IMR-90 (cell line): ENCODE data around the gene PARP16. TPM values are rescaled to one million over a fixed set of nuclear protein-coding genes. Genes with fewer than 3 reads are reported as not detected.
A peak's percentile ranks its signal among the peaks of the same experiment; 100 is the strongest.

Source experiments
- ATAC-seq: fragments of 200-7000 bp; cut with Tn5 transposase; 2 replicates; pipeline ENCODE4 v1.9.1; 2020; ENCODE audit warnings: low read depth, mild to moderate bottlenecking, moderate library complexity
- BruUV-seq: library from RNA; stranded (reverse); fragments of 400-500 nt; replicated peaks from 2 replicates; lab custom pipeline; 2021; lab: Mats Ljungman, UMichigan
- CTCF ChIA-PET: fragments of 300-600 bp; formaldehyde crosslinking; extraction: SDS; loops from one replicate; lab custom pipeline; 2021; ENCODE audit warnings: antibody characterized with exemption; lab: Yijun Ruan, JAX
- POLR2A ChIA-PET: fragments of 300-600 bp; sonication (Branson Sonifier 250); formaldehyde crosslinking; loops from one replicate; lab custom pipeline; 2022; ENCODE audit warnings: antibody characterized with exemption; ENCODE audit not compliant: unreplicated experiment; lab: Charles Lee
- DNase-seq: peaks from one replicate; pipeline ENCODE4 v3.0.0; 2013
- H2AFZ ChIP-seq: replicated peaks from 2 replicates; pipeline ENCODE3; 2013; ENCODE audit warnings: low read length, mild to moderate bottlenecking; ENCODE audit not compliant: poor library complexity
- H2AK5ac ChIP-seq: 2 replicates; pipeline ENCODE4 v1.6.1; 2013; ENCODE audit warnings: low read depth, low read length, inconsistent platforms
- H2AK9ac ChIP-seq: replicated peaks from 2 replicates; pipeline ENCODE3; 2013; ENCODE audit warnings: mild to moderate bottlenecking, low read depth, low read length, moderate library complexity; ENCODE audit not compliant: poor library complexity
- H2BK120ac ChIP-seq: 2 replicates; pipeline ENCODE4 v1.6.1; 2013; ENCODE audit warnings: low read depth, low read length, inconsistent platforms
- H2BK15ac ChIP-seq: 3 replicates; pipeline ENCODE4 v1.6.1; 2013; ENCODE audit warnings: low read depth, low read length, inconsistent platforms
- H2BK20ac ChIP-seq: 2 replicates; pipeline ENCODE4 v1.6.1; 2013; ENCODE audit warnings: low read depth, mild to moderate bottlenecking, inconsistent platforms, low read length, moderate library complexity
- H2BK5ac ChIP-seq: 2 replicates; pipeline ENCODE4 v1.6.1; 2013; ENCODE audit warnings: mild to moderate bottlenecking, low read depth, low read length, inconsistent platforms; ENCODE audit not compliant: poor library complexity, severe bottlenecking
- H3K14ac ChIP-seq: replicated peaks from 2 replicates; pipeline ENCODE4 v1.6.1; 2013; ENCODE audit warnings: low read depth, low read length, inconsistent platforms
- H3K18ac ChIP-seq: 2 replicates; pipeline ENCODE4 v1.6.1; 2013; ENCODE audit warnings: low read depth, low read length, control low read depth
- H3K23ac ChIP-seq: 2 replicates; pipeline ENCODE4 v1.6.1; 2013; ENCODE audit warnings: low read depth, low read length, inconsistent platforms
- H3K27ac ChIP-seq: 2 replicates; pipeline ENCODE4 v1.5.1; 2013; ENCODE audit warnings: mild to moderate bottlenecking, control low read depth, low read length; ENCODE audit not compliant: insufficient read depth
- H3K27me3 ChIP-seq: 2 replicates; pipeline ENCODE4 v1.6.1; 2013; ENCODE audit warnings: low read length; ENCODE audit not compliant: control insufficient read depth, insufficient read depth
- H3K36me3 ChIP-seq: 2 replicates; pipeline ENCODE4 v1.6.1; 2013; ENCODE audit warnings: low read length, mixed read lengths; ENCODE audit not compliant: control insufficient read depth, insufficient read depth
- H3K4ac ChIP-seq: 2 replicates; pipeline ENCODE4 v1.6.1; 2013; ENCODE audit warnings: low read depth, low read length, inconsistent platforms
- H3K4me1 ChIP-seq: 2 replicates; pipeline ENCODE4 v1.6.1; 2013; ENCODE audit warnings: low read length, mixed read lengths; ENCODE audit not compliant: control insufficient read depth, insufficient read depth
- H3K4me2 ChIP-seq: 2 replicates; pipeline ENCODE4 v1.6.1; 2013; ENCODE audit warnings: low read depth, mild to moderate bottlenecking, control low read depth, low read length, moderate library complexity
- H3K4me3 ChIP-seq: 2 replicates; pipeline ENCODE4 v1.5.1; 2013; ENCODE audit warnings: low read depth, mild to moderate bottlenecking, control low read depth, low read length, moderate library complexity; ENCODE audit not compliant: insufficient read depth
- H3K56ac ChIP-seq: 2 replicates; pipeline ENCODE4 v1.6.1; 2013; ENCODE audit warnings: low read length, inconsistent platforms; ENCODE audit not compliant: insufficient read depth; ENCODE audit errors: extremely low read depth
- H3K79me1 ChIP-seq, 2 experiments: 2 replicates each; pipeline ENCODE4 v1.6.1; 2013; ENCODE audit warnings: low read length in 2 of 2, inconsistent platforms in 1 of 2, low read depth in 1 of 2
- H3K9ac ChIP-seq: 2 replicates; pipeline ENCODE4 v1.6.1; 2013; ENCODE audit warnings: low read depth, low read length, control low read depth
- H3K9me1 ChIP-seq: 2 replicates; pipeline ENCODE4 v1.6.1; 2013; ENCODE audit warnings: low read length, inconsistent platforms; ENCODE audit not compliant: insufficient read depth
- H3K9me3 ChIP-seq: 2 replicates; pipeline ENCODE4 v1.6.1; 2013; ENCODE audit warnings: low read length; ENCODE audit not compliant: control insufficient read depth, insufficient read depth
- H4K20me1 ChIP-seq: 2 replicates; pipeline ENCODE4 v1.6.1; 2013; ENCODE audit warnings: low read length, inconsistent platforms; ENCODE audit not compliant: insufficient read depth
- H4K5ac ChIP-seq: 2 replicates; pipeline ENCODE4 v1.6.1; 2013; ENCODE audit warnings: mild to moderate bottlenecking, low read depth, low read length, control low read depth
- H4K8ac ChIP-seq, 2 experiments: 2 replicates each; pipeline ENCODE4 v1.6.1; 2013; ENCODE audit warnings: low read depth in 2 of 2, low read length in 2 of 2, control low read depth in 1 of 2, inconsistent platforms in 1 of 2
- H4K91ac ChIP-seq: 2 replicates; pipeline ENCODE4 v1.6.1; 2013; ENCODE audit warnings: low read depth, low read length, inconsistent platforms; ENCODE audit not compliant: insufficient read depth
- BHLHE40 ChIP-seq: fragments of 150-350 bp; IDR thresholded peaks from 2 replicates; pipeline ENCODE4 v1.6.1; 2016; ENCODE audit warnings: mild to moderate bottlenecking, low read depth, low read length
- CTCF ChIP-seq: conservative IDR thresholded peaks from 2 replicates; pipeline ENCODE4 v1.5.1; 2012; ENCODE audit warnings: mild to moderate bottlenecking, low read depth, low read length, improper control_type of control experiment
- FOS ChIP-seq: fragments of 150-350 bp; IDR thresholded peaks from 2 replicates; pipeline ENCODE4 v1.6.1; 2016; ENCODE audit warnings: low read depth, low read length
- MAFK ChIP-seq: IDR thresholded peaks from 2 replicates; pipeline ENCODE4 v1.6.1; 2012; ENCODE audit warnings: low read depth, low read length, improper control_type of control experiment
- MXI1 ChIP-seq: IDR thresholded peaks from 2 replicates; pipeline ENCODE4 v1.6.1; 2012; ENCODE audit warnings: low read depth, mild to moderate bottlenecking, low read length, moderate library complexity, borderline replicate concordance
- NFE2L2 ChIP-seq: fragments of 150-350 bp; IDR thresholded peaks from 2 replicates; pipeline ENCODE4 v1.6.1; 2016; ENCODE audit warnings: low read depth, mild to moderate bottlenecking, low read length
- RCOR1 ChIP-seq: IDR thresholded peaks from 2 replicates; pipeline ENCODE4 v1.6.1; 2012; ENCODE audit warnings: mild to moderate bottlenecking, low read length, improper control_type of control experiment; ENCODE audit not compliant: insufficient replicate concordance
- SMC3 ChIP-seq: fragments of 150-350 bp; IDR thresholded peaks from 2 replicates; pipeline ENCODE4 v1.6.1; 2016; ENCODE audit warnings: low read depth, mild to moderate bottlenecking, antibody characterized with exemption, low read length, moderate library complexity
- WGBS, 2 experiments: methylation state at CpG; one replicate each; pipeline versions ENCODE4 v1.1.5 to v1.1.7; 2013; ENCODE audit warnings: missing lambda C conversion rate in 2 of 2; ENCODE audit not compliant: insufficient read length in 1 of 2; ENCODE audit errors: extremely low coverage in 2 of 2; 5-methylcytosine and 5-hydroxymethylcytosine counted together
- dilution Hi-C: fragments of 300-500 bp; cut with HindIII; formaldehyde crosslinking; loops from one replicate; pipeline ENCODE4 v1.14.3; 2018; ENCODE audit warnings: low sequenced_read_pairs; ENCODE audit not compliant: unreplicated experiment
- in situ Hi-C: fragments of 300-500 bp; cut with MboI; formaldehyde crosslinking; loops from 3 replicates; pipeline ENCODE4 v1.14.3; 2019; ENCODE audit warnings: low sequenced_read_pairs, inconsistent platforms, mixed read lengths
- intact Hi-C: fragments of 100-400 bp; cut with micrococcal nuclease; formaldehyde crosslinking; loops from 2 replicates; pipeline ENCODE4 v1.10.0; 2022
- polyA plus RNA-seq, 3 experiments: library from polyadenylated mRNA; depleted of rRNA; stranded (reverse); fragments of >200 nt; gene quantifications; 2 replicates each; pipeline ENCODE4 v1.2.3, GENCODE V29; 2012; ENCODE audit warnings: low replicate concordance in 1 of 3
- total RNA-seq: library from RNA; depleted of rRNA; stranded (reverse); fragments of >200 nt; gene quantifications from 2 replicates; pipeline ENCODE4 v1.2.3, GENCODE V29; 2012

The PARP16 gene
- total and polyA plus RNA-seq, 2 of the 4 experiments (the other 2 are of a cell fraction) = 1.3 to 5.0 TPM

- DNase-seq (no peak), ATAC-seq (no peak)
- no peak overlapping the region for H4K91ac ChIP-seq
- TF ChIP-seq FOS (no peak), CTCF (no peak), BHLHE40 (no peak), RCOR1 (no peak), MXI1 (no peak), SMC3 (no peak), NFE2L2 (no peak), MAFK (no peak)
- no peak overlapping the region for H3K14ac ChIP-seq
- intact Hi-C loops = no loop called here
- no peak overlapping the region for H3K18ac ChIP-seq
- H2BK120ac ChIP-seq = no peak overlapping the region
- H4K8ac ChIP-seq = no peak overlapping the region
- H3K36me3 ChIP-seq = no peaks in the 10 kb centered on the region
- H3K9me1 ChIP-seq = no peaks in the 10 kb centered on the region
- no peak overlapping the region for H3K23ac ChIP-seq
- no peak overlapping the region for H2AFZ ChIP-seq
- H2BK5ac ChIP-seq = no peak overlapping the region
- H3K56ac ChIP-seq = no peak overlapping the region
- ChIA-PET CTCF (no interaction called here), POLR2A (no interaction called here)
- in situ Hi-C loops = no loop called here
- no TSS peak for BruUV-seq
- H2BK15ac ChIP-seq = no peak overlapping the region
- H3K27ac ChIP-seq = no peak overlapping the region
- no peak overlapping the region for H3K9ac ChIP-seq
- no peak overlapping the region for H2BK20ac ChIP-seq
- H3K27me3 ChIP-seq = peaks cover 30% of the 10 kb centered on the region; the same call in 1 of the 2 replicates
- H2AK9ac ChIP-seq = peak overlapping the region; percentile 42
- no peaks in the 10 kb centered on the region for H3K4me1 ChIP-seq
- H3K4ac ChIP-seq = no peak overlapping the region
- H2AK5ac ChIP-seq = no peak overlapping the region
- H3K9me3 ChIP-seq = no peaks in the 10 kb centered on the region
- H4K20me1 ChIP-seq = no peaks in the 10 kb centered on the region
- 33% methylated on average over 1 of the region's 18 CpGs; no CpG with 5 or more reads in 1 of the 2 experiments for WGBS, 2 experiments
- H3K79me1 ChIP-seq = no peaks in the 10 kb centered on the region
- dilution Hi-C loops = no loop called here
- H4K5ac ChIP-seq = no peak overlapping the region
- H3K4me2 ChIP-seq = no peak overlapping the region
- H3K4me3 ChIP-seq = no peak overlapping the region
Observed at GRCh38 chr15:65329984-65330735, 43.5 kb upstream of the PARP16 start.
